ENCODE results near the gene KLHL42.
"Not testable (repeated sequence)": the region's sequence is repeated elsewhere in the genome, so short reads cannot be mapped to it uniquely, and the experiment has no call there.

Gene KLHL42, protein sequence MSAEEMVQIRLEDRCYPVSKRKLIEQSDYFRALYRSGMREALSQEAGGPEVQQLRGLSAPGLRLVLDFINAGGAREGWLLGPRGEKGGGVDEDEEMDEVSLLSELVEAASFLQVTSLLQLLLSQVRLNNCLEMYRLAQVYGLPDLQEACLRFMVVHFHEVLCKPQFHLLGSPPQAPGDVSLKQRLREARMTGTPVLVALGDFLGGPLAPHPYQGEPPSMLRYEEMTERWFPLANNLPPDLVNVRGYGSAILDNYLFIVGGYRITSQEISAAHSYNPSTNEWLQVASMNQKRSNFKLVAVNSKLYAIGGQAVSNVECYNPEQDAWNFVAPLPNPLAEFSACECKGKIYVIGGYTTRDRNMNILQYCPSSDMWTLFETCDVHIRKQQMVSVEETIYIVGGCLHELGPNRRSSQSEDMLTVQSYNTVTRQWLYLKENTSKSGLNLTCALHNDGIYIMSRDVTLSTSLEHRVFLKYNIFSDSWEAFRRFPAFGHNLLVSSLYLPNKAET

DNA sequence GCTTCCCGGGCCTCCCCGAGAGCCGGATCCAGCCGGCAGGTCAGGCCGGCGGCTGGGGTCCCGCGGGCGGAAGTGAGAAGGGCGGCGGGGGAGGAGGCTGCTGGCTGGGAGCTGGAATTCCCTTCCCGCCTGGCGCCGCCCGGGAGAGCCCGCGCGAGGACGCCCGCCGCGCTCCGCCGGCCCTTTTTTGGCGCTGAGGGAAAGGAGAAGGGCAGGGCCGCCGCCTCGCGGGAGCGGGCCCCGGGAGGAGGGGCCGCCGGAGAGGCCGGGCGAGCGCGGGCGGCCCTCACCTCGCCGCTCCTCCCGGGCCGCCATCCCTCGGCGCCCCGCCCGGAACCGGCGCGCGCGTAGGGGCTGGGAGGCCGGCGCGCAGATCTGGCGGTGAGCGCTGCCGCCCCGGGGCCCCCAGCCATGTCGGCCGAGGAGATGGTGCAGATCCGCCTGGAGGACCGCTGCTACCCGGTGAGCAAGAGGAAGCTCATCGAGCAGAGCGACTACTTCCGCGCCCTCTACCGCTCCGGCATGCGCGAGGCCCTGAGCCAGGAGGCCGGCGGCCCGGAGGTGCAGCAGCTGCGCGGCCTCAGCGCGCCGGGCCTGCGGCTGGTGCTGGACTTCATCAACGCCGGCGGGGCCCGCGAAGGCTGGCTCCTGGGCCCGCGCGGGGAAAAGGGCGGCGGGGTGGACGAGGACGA lies at the start of gene KLHL42, which contains the start of gene MANSC4:
TSS of gene KLHL42 (plus strand) at position 314 of the 692 bp plus-strand sequence. CDS start at position 412, 98 bp downstream.
TSS of gene MANSC4 (minus strand) at position 317 of the 692 bp plus-strand sequence. CDS start 8,960 bp downstream, outside the sequence.
- DNase-seq: peak; percentile 29

DNA sequence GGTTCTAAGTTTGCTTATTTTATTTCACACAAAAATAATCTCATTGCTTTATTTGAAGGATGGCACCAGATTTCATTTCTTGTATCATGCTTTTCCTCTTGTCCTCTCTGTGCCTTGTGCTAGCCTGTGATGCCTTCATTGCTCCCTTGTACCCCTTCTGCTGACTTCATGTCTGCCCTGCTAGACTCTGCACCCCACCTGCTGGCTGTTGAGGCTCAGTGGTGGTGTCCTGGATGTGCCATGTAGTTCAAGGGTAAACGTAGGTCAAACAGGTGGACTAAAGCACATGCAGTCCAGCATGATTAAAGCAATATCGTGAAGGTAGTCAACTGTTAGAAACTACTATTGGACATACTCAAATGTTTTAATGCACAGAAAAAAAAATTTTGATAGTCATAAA lies 47.8 kb upstream of the KLHL42 start:
- DNase-seq: no peak

DNA sequence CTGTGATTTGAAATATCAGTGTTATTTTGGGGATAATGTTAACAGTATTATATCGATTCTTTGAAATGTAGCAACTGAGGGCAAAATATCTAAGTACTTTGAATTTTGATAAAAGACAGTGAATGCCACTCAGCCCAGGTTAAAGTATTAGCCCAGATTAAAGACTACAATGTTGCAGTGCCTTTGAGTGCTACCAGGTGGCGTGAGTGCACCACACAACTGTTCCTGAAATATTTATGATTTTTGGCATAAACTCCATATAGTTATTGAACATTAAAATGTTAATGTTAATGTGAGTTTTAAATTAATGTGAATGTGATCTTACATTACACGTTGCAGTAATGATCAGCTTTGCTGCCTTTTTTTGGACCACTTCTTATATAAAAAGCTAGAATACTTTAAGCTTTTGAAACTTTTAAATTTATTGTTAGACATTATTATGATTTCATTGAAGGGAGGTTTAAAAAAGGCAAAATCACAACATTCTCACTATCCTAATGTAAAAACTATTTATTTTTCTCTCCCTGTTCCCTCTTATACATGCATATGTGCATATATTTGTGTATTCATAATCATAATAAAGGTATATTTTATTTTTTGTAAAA lies 46.9 kb upstream of the KLHL42 start:
- peak; percentile 11 for DNase-seq

DNA sequence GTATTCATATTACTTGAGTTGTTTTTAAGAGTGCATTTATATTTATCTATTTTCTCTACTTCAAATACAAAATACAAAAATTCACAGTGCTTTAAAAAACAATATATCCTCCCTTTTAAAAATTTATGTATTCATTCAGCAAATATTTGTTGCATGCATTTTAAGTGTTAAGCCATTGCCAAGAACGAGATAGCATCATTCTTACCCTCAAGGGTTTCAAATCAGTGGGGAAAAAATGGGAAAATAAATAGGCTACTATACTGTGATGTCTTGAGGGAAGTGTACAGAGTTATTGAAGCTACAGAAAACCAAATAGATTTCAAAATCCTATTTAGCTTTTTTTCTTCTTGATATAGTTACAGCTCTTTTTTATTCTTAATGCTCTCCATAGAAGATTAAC lies 46.2 kb upstream of the KLHL42 start:
- no peak for DNase-seq

DNA sequence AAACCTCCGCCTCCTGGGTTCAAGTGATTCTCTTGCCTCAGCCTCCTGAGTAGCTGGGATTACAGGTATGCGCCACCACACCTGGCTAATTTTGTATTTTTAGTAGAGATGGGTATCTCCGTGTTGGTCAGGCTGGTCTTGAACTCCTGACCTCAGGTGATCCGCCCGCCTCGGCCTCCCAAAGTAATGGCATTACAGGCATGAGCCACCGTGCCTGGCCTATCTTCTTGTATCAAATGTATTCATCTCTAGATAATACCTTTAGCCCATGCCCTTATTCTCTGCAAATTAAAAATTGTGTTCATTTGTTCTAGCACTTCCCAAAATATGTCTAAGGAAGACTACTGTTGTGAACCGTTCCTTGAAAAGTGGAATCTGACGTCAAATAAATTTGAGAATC lies 45.7 kb upstream of the KLHL42 start:
- DNase-seq: not testable (repeated sequence)

DNA sequence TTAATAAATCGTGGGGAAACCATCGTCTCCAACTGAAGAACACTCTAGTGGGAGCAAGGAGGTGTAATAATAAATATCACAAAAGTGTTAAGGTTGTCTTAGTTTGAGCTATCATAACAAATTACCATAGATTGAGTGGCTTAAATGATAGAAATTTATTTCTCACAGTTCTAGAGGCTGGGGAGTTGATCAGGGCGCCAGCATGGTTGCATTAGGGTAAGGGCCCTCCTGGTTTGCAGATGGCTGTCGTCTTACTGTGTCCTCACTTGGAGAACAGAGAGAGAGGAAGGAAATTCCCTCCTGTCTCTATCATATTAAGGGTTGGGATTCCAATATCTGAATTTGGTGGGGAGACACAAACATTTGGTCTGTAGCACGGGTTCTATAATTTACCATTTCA lies 36.4 kb upstream of the KLHL42 start:
- no peak for DNase-seq

DNA sequence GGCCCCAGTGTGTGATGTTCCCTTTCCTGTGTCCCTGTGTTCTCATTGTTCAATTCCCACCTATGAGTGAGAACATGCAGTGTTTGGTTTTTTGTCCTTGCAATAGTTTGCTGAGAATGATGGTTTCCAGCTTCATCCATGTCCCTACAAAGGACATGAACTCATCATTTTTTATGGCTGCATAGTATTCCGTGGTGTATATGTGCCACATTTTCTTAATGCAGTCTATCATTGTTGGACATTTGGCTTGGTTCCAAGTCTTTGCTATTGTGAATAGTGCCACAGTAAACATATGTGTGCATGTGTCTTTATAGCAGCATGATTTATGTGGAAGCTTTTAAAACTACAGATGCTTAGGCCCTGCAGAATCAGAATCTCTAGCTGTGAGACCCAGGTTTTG lies 34.3 kb upstream of the KLHL42 start:
- DNase-seq: not testable (repeated sequence)

DNA sequence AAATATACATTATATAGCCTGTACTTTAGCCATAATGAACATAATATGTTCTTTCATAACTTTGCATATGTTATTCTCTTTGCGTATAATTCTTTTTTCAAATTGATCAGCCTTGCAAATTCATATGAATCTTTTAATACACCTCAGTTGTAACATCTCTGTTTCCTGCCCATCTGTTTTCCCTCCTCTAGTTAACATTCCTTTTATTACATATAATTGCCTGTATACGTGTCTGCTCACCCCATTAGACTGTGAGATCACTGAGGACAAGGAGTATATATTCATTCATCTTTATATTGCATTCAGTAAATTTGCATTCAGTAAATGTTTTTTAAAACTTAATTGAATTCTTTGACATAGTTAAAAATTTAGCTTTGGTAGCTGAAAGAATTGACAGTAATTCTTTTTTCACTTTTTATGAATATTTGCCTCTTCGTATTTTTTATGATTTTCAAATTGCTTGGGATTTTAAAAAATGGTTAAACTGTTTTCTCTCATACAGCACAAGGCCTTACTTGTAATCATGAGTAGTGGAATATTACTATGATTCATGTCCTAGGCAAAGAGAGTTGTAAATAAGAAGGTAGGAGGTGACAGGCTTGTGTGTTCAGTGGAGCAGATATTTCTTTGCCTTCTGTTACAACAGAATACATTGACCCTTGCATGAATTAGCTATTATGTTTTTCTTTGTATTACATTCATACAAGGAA lies 32.8 kb upstream of the KLHL42 start:
- no peak for DNase-seq

DNA sequence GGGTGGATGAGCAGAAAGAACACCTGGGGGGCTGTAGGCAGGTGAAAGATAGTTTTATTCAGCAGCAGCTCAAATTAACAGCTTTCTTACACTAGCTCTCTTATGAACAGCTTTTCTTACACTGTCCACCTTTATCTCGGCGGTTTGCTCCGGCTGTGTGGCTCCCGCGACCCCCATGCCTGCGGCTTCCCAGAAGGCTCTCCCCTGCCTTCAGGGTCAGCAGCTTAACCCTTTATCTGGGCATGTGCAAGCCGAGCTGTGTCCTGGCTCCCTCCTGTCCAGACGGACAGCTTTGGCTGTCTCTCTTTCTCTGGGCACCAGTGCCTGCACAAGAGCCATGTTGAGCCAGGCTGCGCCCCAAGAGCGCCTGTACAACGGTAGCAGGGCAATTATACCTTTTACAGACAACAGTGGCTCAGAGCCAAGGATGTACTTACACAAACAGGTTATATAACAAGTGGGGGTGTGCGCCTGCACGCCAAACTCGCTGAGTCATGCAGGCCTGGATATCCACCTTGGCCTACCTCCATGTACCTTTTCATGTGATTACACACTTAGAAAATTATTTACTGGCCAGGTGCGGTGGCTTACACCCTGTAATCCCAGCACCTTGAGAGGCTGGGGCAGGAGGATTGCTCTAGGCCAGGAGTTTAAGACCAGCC lies 28.5 kb upstream of the KLHL42 start:
- DNase-seq: no peak

DNA sequence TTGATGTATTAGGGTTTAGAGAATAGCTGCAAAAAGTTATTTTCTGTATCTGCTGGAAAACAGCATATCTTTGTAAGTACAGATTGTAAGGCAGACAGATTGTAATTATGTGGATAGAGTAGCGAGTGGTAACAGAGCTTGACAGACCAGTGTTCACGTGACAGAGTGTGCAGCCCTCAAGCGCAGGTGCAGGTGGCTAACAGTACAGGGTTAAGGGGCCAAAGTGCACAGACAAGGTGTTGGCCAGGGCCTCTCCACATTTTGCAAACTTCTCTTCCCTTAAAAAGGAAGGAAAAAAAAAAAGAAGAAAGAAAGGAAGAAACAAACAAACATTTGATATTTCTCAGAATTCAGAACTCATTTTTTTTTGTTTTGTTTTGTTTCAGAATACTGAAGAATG lies 25.2 kb upstream of the KLHL42 start:
- DNase-seq: no peak

DNA sequence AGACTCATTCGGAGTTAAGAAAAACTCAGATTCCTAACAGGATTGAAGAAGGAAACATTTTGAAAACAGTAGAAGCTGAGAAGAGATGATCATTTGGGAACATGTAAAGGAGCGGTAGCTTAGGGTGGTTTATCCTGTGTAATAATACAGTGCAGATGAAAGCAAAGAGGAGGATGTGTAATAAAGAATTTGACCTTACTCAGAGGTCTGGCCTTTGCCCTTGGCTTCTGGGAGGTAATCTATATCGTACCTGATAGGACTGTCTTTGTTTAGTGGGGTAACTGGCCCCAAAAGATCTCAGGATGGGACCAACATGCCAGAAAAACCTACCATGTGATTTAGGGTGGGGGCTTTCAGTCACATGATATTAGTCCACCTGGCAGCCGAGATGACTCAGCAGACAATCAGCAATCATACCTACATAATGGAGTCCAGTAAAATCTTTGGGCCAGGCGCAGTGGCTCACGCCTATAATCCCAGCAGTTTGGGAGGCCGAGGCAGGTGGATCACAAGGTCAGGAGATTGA lies 23.3 kb upstream of the KLHL42 start:
- DNase-seq: no peak

DNA sequence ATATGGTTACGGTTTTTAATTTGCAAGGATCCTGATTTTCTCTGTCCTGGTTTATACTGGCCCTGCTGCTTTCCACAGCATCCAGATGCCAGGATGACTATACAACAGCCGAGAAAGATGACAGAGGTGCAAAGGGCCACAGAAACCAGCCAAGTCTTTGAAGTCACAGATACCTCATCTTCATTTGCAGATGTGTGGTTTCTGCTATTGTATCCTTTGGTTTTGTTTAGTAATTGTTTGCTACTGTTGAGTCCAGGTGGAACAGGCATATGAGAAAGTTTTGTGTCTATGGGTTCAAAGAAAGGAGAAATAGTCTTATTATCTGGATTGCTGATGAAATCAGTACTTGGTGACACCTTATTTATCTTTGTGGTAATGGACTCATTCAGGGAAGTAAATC lies 17.3 kb upstream of the KLHL42 start:
- no peak for DNase-seq

DNA sequence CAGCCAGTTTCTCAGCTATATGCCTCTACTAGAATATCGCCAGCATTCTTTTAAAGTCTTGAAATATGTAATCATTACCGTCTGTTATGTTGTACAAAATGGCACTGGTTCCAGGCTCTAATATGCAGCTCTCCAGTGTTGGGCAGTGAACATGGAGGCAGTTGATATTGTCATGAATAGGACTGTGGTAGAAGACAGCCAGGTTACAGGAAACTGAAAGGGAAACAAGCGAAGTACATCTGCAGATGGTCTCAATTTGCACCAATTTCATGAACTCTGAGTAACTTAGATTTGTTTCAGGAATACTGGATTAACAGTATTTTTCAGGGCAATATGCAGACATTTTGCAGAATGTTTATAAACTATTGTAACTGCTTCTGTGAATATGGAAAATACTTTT lies 13.4 kb upstream of the KLHL42 start:
- DNase-seq: no peak

DNA sequence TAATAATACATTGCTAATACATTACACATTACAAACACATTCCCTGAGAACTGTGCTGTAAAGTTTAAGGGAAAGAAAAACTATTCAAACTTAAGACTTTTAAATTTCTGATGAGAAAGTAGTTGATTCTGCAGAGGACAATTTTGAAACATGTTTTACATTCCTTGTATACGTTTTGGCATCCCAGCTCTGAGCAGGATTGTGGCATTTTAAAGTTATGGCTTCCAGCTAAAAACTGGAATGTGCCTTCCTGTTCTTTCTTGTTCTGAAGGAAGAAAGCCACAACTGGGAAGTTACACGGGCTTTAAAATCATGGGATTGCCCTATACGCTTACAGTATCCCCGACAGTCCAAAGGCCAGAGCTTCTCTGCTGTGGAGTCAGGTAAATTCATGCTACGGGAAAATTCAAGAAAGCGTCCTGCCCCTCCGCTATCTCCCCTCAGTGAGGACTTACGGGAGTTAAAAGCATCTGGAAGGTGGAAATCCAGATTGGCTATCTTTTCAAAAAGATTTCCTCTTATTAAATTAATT lies 10.8 kb upstream of the KLHL42 start:
- DNase-seq: no peak

DNA sequence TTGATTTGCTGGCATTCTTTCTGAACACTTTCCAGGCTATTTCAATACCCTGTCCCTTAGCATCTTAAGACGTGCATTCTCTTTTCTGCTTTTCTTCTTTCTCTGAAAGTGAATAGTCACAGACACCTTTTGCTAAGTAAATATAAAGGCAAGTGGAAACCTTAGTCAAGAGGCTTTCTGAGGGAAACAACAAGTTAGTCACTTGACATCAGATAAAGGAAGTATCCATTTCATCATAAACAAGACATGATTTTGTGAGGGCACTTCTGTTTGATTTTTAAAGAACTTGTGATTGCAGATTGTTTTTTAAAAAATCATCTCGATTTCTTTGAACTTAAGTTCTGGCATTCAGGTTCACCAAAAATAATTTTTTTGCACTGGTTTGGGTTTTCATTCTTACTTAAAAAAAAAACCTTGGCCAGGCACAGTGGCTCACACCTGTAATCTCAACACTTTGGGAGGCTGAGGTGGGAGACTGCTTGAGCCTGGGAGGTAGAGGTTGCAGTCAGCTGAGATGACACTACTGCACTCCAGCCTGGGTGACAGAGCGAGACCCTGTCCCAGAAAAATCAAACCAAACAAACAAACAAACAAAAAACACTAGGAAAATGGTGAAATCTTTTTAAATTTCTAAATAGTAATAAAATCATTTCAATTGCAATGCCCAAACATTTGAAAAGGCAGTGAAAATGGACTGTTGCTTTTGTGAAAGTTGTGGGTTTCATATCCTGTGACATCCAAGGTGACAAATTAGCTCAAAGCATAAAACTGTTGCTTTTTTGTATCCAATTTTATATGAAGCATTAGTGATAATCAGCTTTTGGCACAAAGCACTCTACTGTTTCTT lies 8.3 kb upstream of the KLHL42 start:
- DNase-seq: no peak

DNA sequence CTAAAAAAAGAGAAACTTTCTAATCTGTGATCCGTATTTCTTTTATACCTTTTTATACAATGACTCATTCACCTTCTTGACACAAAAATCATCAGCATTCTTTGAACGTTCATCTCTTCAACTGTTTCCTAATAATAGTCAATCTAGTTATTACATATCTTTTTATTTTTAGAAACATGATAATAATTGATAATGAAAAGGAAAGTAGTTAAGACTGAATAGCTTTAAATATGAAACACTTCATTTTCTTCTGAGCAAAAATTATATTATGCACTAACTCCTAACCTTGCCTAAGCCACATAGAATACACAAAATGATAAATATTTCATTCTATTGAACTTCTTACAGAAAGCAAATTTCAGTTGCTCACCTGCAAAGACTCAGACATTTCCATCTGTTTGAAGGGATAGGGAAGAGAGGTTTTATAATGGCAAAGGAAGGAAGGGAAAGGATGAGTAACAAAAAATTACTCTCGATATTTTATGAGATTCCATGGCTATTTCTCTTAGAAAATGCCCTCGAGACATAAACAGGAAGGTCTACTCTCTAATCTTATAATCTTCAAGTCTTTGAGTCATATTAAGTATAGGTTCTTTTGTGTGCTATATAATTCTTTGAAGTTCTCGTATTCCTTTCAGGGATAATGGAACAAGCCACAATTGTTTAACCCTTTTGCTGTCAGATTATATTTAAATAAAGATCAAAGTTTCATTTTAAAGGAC lies 7.5 kb upstream of the KLHL42 start:
- no peak for DNase-seq

DNA sequence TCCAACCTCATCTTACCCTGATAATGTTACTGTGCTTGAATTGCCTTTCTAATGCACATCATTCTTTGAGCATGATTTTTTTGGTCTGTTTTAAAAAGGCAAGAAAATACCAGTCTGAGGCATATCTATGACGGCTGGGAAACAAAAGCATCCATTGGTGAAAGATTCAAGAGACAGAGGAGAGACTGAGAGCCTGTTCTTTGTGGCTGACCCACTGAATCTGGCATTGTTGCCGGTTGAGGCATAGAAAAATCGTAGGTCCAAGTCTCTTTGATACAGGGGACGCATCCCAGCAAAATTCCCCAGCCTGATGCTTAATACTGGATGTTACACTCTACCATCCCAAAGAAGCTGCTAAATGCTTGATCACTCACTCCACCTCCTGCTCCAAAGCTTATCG lies 2.9 kb upstream of the KLHL42 start:
- DNase-seq: no peak

DNA sequence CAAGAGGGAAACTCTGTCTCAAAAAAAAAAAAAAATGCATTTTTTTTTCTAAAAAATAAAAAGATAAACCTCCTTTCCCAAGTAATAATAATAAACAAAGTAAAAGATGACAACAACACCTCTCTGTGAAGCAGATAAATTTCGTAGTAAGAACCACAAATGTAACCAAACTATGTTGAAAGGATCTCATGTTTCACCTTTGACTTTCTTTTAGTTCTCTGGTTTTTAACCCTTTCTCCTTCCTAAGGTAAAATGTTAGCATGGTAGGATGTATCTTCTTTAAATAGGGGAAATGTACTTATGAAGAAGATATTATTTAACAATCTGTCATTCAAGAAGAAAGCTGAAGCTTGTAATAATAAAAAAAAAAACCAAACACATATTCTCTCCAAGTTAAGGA lies 1.8 kb upstream of the KLHL42 start:
- DNase-seq: no peak

DNA sequence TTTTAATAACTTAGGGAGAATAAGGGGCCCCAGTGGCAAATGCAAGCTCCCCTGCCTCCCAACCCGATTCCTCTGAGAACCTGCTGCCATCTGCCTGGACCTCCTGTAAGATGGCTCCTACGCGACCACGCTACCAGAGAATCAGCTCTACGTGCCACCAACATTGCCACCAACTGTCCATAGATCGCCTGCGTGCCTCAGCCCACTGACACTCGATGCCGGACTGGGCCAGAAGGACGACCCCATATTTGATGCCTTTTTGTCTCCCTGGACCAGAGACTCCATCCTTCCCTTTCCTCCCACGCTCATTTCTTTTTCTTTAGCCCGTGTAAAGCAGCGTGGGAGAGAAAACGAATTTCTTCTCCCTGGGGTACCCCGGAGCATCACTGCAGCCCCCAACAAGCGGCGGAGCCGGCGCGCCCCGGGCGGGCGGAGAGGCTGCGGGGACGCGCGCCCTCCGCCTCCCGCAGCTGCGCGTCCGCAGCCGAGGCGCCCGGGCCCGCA lies 565 bp upstream of the KLHL42 start:
- DNase-seq: peak; percentile 3

All from activated T-cell treated with anti-CD3 and anti-CD28 coated beads for 4 hours (primary cell).